Dedifferentiated amniotic fluid mesenchymal stem cell (primary cell): Measurements from ENCODE around the gene DMXL2.
A peak's percentile ranks its signal among the peaks of the same experiment; 100 is the strongest.
"Not testable (repeated sequence)": the region's sequence is repeated elsewhere in the genome, so short reads cannot be mapped to it uniquely, and the experiment has no call there.

Experiments used
- DNase-seq: peaks from one replicate; pipeline ENCODE4 v3.0.0-alpha.2; 2016; ENCODE audit errors: extremely low spot score

Gene DMXL2

DNA sequence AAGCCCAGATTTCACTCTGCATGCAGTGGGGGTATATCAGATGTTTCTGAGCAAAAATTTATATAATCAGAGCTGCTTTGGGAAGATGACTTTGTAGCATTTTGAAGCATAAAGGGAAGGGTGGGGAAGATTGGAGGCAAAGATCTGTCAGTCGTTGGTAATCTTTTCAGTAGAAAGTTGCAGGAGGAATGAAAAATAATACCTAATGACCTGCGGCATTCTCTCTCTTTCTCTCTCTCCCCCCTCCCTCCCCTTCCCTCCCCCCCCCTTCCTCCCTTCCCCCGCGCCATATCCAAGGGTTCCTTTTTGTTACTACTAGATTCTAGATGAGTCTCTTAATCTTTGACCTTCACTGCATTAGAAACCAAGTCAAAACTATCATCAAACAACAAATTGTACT is 1.5 kb upstream of the DMXL2 start:
- no peak for DNase-seq

DNA sequence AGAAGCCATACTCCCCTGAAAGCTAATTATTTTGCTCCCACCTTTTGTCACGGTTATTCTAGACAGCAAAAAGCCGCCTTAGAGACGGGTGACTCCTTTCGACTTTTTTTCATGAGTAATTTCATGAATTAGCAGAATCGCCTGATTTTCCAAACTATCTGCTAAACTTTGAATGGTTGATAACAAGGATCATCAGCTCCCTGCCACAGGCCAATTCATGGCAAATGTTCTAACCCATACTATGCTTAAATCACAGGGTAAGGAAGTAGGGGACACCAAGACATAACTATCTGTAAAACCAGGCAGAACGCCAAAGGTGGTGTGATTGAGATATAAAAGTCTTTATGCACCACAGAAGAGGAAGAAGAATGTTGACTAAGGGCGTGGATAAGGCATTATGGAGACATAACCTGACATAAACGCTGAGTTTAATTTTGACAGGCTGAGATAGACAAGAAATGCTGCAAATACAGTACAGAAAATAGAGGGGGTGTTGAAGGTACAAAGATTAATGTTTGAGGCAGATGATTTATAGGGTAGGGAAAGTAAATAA is 891 bp upstream of the DMXL2 start:
- DNase-seq = no peak

DNA sequence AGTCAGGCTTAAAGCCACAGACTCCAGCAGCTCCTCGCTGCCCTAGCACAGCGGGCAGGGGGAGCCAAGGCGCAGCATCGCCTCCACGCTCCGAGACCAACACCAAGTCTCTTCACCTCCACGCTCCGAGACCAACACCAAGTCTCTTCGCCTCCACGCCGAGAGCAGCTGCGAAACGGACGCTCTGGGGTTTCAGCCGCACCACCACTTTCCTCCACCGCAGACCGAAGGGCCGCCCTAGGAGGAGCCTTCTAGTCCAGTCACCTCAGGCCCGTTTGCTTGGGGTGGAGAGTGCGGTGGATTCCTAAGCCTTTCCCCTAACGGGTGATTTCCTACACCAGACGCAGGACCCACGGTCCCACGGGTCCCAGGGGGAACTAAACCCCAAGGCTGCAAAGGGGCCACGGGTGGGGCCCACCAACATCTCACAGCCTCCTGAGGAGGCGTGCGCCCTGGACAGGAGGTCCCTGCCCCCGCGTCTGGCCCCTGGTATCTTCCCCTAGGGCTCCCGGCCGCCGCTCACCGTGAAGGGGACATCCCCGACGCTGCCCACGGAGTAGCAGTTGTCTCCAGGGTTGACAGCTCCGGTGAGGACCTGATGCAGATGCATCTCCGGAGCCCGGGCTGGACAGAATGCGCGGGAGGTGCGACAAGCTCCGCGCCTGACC is 501 bp downstream of the DMXL2 start:
- DNase-seq = peak; percentile 55

DNA sequence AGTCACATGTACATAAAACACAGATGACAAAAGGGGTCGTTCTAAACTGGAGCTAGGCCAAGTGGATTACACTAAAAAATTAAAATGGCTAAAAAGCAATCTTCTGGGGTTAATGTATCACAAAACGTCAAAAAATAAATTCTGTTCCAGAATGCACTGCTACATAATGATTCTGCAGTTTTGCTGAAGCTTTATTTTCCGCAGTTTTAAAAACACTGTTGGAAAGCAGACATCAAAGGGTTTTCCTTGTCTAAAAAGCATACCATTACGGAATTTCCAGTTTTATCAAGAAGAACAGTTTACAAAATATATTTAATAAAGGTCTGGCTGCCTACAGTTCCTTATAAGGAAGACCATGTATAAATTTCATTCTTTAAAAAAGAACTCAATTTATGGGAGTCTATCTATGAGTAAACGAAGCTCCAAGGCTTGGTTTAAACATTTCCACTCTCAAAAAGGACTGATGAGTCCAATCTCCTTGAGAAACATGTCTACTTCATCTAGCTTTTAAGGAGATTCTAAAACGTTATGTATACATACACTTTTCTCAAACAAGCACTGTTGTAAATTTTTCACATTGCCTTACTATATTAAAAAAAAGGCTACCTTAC is 1.3 kb downstream of the DMXL2 start:
- DNase-seq = no peak

DNA sequence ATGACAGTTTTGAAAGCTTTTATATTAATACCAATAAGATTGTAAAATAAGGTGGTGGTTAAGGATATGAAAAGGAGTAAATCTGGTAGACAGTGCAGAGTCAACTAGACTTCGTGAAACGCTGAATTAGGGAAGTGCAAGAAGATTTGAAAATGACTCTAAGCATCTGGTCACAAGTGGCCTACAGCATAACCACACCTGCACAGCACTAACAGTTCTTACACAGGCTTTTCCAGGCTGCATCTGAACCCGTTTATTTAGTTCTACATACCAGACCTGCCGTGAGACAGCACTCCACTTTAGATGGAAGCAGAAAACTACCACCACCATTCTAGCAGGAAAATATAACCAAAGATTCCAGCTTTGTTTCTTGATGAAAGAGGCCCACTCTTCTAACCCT is 1.9 kb downstream of the DMXL2 start:
- no peak for DNase-seq

DNA sequence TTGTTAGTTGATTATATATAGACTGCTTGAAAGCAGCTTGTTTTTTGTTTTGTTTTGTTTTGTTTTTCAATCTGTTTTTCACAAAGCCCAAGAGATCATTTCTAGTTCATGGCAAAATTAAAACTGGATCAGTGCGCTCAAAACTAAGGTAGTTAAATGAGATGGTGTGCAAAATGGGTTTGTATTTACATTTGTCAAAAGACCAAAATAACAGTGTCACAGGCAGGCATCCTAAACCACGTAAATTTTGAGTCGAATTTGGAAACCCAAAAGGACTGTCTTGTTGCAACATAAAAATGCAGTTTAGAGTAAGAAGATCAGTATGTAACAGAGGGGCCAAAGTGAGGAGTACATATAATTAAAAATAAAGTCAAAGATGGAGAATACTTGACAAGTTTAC is 2.4 kb downstream of the DMXL2 start:
- no peak for DNase-seq

DNA sequence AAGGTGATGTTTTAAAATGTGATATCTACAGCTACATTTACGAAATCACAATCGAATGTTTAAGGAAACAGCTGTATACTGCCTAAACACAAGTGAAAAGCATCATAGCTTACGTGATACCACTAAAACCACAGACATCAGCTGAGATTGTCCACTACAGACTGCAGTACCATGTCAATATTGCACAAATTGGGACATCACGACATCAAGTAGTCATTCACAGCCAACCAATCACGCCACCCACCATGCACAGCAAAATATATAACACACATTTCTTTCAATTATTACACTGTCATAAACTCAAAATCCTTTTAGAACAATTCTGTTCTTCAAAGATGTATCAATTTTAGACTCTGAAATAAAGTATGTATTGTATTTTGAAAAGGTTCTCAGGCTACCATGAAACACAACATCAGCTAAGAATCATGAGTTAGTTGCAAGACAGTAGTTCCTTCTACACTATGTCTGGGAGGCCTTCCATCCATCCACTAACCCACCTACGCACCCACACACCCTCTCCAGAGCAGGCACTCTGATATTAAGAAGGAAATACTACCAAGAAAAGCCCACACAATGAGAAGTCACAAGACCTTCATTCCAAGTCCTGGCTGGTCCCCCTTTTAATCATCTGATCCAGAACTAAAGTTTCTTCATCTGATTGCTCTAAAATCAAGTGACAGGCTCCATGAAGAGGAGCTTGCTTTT is 3.1 kb downstream of the DMXL2 start:
- no peak for DNase-seq

DNA sequence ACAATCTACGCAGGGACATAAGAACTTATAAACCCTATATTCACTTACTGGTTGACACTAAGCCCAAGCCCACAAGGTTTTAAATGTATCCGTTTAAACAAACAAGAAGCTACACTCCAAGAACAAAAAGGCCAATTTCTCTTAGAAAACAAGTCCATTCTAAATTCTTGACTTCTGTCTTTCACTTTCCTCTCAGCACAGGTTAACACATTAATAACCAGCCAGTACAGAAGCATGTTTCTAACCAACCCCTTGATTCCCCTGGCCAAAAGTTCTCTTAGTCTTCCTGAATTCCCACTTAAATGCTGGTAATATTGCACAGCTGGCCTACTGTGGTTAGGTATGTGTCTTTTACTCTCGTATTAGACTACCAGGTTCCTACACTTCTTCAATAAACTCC is 4.7 kb downstream of the DMXL2 start:
- DNase-seq = no peak

DNA sequence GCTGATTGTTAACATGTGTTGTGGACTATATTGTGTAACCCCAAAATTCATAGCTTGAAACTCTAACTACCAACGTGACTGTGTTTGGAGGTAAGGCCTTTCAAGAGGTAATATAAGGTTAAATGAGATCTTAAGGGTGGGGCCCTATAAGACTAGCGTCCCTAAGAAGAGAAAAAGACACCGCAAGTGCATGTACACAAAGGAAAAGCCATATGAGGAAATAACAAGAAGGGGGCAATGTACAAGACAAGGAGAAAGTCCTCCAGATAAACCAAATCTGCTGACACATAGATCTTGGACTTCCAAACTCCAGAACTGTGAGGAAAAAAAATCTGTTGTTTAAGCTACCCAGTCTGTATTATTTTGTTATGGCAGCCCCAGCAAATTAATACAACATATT is 8.6 kb downstream of the DMXL2 start:
- no peak for DNase-seq

DNA sequence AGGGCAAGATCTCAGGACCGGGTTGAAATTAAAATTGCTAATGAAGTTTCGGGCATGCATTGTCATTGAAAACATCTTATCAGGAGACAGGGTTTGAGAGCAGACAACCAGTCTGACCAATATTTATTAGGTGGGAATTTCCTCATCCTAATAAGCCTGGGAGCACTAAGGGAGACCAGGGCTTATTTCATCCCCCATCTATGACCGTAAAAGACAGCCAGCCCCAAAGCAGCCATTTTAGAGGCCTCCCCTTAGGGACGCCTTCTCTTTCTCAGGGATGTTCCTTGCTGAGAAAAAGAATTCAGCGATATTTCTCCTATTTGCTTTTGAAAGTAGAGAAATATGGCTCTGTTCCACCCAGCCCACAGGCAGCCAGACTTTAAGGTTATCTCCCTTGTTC is 9.9 kb downstream of the DMXL2 start:
- not testable (repeated sequence) for DNase-seq

DNA sequence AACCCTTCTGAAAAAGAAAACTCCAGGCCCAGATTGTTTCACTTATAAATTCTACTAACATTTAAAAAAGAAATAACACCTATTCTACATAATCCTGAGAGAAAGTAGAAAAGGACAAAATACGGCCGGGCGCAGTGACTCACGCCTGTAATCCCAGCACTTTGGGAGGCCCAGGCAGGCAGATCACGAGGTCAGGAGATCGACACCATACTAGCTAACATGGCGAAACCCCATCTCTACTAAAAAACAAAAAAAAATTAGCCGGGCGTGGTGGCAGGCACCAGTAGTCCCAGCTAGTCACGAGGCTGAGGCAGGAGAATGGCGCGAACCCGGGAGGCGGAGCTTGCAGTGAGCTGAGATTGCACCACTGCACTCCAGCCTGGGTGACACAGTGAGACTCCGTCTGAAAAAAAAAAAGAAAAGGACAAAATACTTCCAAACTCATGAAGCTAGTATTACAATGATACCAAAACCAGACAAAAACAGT is 19.1 kb downstream of the DMXL2 start:
- not testable (repeated sequence) for DNase-seq

DNA sequence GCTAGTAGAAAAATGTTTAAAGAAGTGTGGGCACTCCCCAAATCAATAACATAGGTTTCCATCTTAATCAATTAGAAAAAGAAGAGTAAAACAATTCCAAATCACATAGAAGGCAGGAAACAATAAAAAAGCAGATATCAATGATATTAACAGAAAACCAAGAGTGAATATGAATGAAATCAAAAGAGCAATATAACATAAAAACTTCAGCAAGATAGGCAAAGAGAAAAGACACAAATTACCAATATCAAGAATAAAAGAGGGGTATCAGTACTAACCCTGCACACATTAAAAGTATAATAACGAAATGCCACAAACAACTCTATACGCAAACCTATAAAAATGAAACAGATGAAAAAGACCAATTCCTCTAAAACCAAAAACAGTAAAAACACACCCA is 19.6 kb downstream of the DMXL2 start:
- no peak for DNase-seq

DNA sequence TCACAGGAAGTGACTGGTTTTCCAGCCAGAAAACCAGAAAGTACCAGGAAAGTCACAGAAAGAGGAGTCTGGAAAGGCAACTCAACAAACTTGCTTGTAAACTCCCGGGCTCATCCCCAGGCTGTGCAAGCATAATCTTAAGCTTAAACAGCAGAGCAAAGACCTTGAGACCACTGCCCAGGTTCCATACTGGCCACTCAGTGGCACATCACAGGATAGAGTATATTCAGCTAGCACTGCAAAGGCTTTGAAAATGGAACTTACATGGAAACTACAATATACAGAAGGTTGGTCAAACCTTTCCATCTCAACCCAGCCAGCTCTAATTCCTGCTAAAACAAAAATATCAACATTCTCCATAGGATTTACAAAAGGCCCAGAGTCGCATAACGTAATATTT is 20.1 kb downstream of the DMXL2 start:
- DNase-seq = no peak

DNA sequence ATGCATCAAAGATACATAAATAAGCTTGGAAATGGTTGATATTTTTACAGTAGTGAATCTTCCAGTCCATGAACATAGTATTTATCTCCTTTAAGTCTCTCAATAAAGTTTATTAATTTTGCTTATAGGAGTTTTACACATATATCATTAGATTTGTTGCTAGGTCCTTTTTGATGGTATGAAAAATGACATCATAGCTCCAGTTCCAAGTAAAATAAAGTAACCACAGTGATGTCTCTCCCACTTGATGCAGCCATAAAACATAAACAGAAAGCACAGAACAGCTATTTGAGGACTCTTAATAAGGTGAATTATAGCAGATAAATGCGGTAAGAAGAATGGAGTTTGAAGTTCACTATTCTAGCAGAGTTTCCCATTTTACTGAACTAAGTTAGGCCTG is 20.8 kb downstream of the DMXL2 start:
- DNase-seq = no peak

DNA sequence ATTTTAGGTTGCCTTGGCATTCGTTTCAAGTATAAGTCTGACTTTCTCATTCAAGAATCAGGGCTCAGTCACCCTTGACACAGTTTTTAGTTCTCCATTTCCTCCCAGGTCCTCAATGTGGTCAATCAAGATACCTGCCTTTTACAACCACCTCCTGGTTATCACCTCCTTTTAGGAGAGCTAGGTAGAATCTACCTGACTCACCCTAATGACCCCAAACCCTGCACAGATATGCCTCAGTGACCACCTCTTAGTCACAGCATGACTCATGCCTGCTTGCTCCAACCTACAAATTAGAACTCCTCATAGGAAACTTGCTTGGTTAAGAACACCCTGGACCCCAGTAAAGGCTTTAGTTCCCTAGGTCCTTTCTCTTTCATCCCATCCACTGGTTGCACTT is 22.5 kb downstream of the DMXL2 start:
- DNase-seq = no peak

DNA sequence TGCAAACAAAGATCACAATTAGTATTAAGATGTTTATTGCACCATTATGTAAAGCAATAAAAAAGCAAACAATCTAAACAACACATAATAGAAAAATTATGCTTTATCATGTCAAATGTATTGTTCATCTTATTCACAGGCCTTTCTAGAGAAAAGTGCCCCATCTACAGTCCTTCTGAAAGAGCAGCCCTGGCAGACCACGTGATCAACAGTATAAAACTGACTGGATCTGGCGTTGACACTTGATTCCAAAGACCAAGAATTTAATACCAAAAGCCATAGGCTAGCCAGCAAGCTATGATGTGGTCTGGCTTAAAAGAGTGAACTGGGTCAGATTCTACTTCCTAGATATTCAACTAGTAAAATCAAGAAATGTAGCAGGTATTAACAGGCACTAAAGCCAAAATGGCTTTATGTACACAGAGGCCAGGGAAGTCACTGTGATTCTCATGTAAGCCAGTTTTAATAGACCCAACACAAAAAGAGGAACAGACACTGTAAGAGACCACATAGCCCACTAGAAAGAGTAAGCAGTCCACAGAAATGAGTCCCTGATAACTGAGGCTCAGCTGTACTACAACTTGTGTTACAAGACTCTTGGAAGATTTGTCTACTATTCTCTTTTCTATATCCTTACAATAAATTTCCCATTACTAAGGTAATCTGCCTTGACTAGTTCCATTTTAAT is 32.5 kb downstream of the DMXL2 start:
- no peak for DNase-seq

DNA sequence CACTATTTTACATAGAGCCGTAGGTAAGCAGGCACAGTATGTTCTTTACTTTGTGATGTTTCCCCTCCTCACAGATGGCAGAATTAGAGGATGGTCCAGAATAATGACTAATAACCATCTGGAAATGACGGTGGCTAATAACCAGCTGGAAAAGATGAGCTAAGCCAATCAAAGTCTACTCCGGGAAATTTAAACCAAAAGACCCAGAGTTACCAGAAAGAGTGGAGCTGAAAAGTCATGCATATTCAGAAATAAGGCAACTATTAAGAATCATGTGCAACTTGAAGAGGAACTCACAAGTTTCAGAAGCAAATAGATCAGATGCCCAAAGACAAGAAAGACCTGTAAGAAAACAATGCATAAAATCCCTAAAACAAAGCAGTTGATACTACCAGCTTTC is 33.6 kb downstream of the DMXL2 start:
- no peak for DNase-seq

DNA sequence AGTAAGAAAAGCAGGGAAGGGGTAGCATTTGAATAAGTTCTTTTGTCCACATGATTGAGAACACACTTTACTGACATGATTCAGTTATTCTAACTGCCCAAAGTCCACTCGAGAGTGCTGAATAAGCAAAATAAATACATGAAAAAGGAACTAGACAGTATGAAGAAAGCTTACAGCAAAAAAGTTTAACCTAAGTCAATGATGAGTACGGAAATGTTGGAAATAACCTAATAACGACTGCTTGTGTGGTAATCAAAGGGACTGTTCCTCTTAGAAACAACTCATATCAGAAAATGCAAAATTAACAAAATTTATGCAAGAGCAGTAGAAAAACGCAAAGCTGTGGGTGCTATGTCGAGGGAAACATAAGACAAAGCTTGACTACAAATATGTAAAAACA is 36.6 kb downstream of the DMXL2 start:
- no peak for DNase-seq

DNA sequence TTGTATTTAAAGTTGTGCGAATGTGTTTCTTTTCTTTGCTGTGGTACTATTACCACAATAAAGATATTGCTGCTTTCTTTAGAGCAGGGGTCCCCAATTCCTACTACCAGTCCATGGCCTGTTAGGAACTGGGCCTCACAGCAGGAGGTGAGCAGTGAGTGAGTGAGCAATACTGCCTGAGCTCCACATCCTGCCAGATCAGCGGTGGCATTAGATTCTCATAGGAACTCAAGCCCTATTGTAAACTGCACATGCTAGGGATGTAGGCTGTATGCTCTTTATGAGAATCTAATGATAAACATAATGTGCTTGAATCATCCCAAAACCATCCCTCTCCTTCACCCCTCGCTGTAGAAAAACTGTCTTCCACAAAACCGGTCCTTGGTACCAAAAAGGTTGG is 41.6 kb downstream of the DMXL2 start:
- DNase-seq = no peak

DNA sequence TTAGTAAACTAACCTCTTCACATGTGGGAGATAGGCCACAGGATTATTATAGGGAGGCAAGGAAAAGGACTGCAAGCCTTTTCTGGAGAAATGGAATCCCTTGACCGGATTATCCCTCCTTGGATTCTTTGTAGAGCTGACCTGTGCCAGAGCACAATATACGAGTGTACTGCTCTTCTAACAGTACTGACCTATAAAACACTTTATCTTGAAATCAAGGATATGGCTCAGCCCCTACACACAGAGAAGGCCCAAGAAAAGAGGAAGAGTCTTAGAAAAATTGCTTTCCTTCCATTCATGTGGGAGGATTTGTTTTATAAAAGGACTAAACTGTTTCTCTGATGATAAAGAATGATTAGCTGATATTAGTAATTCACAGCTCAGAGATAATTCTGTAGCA is 42.2 kb downstream of the DMXL2 start:
- DNase-seq = no peak

DNA sequence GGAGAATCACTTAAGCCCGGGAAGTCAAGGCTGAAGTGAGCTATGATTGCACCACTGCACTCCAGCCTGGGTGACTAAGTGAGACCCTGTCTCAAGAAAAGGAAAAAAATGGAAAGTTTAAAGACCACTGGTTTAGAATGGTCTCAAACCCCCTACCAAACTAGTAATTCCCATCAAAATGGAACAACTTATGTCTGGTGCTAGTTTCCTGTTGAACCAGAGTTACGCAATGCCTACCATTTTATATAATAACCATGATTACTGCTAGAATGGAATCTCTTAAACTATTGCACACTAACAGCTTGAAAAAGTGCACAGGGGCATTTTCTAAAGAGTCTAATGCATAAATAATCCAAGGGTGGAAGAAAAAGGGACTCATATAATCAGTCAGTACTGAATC is 43.6 kb downstream of the DMXL2 start:
- no peak for DNase-seq

DNA sequence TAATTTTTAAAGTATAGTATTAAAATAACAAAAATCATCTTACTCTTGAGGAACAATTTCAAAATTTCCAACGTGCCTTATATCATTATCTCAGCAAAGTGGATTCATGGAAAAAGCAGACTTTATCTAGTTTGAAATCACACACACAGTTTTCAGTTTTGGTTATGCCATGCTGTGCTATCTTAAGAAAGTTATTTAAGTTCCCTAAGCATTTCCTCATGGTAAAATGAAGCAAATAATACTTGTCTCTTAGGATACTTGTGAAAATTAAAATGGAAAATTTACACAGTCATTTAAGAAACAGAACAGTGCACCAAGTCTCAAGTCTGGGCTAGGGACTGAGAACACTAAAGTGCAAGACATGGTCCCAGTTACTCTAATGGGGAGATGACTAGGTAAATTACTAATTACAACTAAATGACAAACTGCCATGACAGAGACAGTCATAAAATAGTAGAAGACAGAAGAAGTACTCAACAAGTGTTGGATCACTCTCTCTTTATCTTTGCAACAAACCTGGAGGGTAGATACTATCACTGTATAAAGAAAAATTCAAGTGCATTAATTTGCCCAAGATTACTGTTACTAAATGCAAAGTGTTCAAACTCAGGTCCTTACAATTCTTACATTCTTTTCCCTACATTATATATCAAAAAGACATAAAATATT is 44.8 kb downstream of the DMXL2 start:
- no peak for DNase-seq
